Astrocyte (in vitro differentiated cells and primary cell): Measurements from ENCODE around the gene TMEM60.

Source experiments
- CTCF ChIP-seq: IDR thresholded peaks from 2 replicates; pipeline ENCODE4 v1.5.1; 2011; ENCODE audit warnings: low read depth, mild to moderate bottlenecking, inconsistent platforms, low read length, moderate library complexity; ENCODE audit not compliant: insufficient read depth
- EZH2 ChIP-seq: IDR thresholded peaks from 2 replicates; pipeline ENCODE4 v1.6.1; 2012; ENCODE audit warnings: mild to moderate bottlenecking, low read length, inconsistent platforms; ENCODE audit not compliant: insufficient read depth

DNA sequence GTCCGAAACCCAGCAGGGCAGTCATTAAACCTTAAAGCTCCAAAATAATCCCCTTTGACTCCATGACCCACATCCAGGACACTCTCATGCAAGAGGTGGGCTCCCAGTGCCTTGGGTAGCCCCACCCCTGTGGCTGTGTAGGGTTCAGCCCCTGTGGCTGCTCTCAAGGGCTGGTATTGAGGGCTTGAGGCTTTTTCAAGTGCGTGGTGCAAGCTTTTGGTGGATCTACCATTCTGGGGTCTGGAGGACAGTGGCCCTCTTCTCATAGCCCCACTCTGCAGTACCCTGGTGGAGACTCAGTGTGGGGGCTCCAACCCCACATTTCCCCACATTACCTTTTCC lies 51.4 kb downstream of the TMEM60 start:
- no peak for TF ChIP-seq CTCF
- no peak for TF ChIP-seq EZH2
